ENCODE results near the gene EPB41L4A.

Gene EPB41L4A

GRCh38 chr5:112283943-112284929 is 134.8 kb downstream of the EPB41L4A start:
- DNase-seq, result no peak
- H3K36me3 Mint-ChIP-seq (ENCODE audit: low read depth), result no peaks in the 10 kb centered on the region
- H3K4me1 Mint-ChIP-seq (ENCODE audit: low read depth), result no peaks in the 10 kb centered on the region
- H3K9me3 Mint-ChIP-seq, result no peaks in the 10 kb centered on the region
- peaks cover 2% of the 10 kb centered on the region for H3K27me3 Mint-ChIP-seq
- no peak overlapping the region for H3K4me3 Mint-ChIP-seq
- no peak overlapping the region for H3K27ac Mint-ChIP-seq

DNA sequence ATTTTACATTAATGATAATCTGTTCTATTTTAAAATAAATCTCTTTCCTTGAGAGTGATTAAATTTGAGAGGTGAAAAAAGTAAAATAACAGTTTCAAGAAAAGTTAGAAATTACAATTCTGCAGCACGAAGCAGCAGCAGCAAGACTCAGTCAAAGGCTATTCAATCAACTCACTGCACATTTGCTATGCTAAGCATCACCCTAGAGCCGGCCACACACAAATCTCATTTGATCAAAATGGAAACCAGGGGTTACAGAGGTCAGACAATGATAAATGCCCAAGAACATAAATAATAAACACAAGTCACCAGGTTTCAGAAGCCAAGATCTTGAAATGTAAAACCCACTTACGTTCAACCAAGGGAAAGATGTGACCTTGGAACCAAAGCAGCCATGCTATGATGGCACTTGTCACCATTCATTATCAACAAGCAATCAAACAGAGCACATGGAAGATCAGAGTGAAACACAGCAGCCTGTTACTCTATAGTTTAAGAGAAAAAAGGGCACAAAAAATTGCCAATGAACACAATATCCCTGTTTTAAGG is 136.0 kb downstream of the EPB41L4A start:
- Mint-ChIP-seq H3K4me3 (no peak overlapping the region), H3K4me1 (ENCODE audit: low read depth) (no peaks in the 10 kb centered on the region), H3K36me3 (ENCODE audit: low read depth) (no peaks in the 10 kb centered on the region), H3K27me3 (peaks cover 2% of the 10 kb centered on the region), H3K9me3 (no peaks in the 10 kb centered on the region), H3K27ac (no peak overlapping the region)
- DNase-seq, result no peak

- H3K27ac Mint-ChIP-seq, result no peak overlapping the region
- no peak for DNase-seq
- H3K27me3 Mint-ChIP-seq, result peaks cover 2% of the 10 kb centered on the region
- H3K4me3 Mint-ChIP-seq, result no peak overlapping the region
- no peaks in the 10 kb centered on the region for H3K4me1 Mint-ChIP-seq (ENCODE audit: low read depth)
- H3K36me3 Mint-ChIP-seq (ENCODE audit: low read depth), result no peaks in the 10 kb centered on the region
- H3K9me3 Mint-ChIP-seq, result no peaks in the 10 kb centered on the region
Observed at GRCh38 chr5:112279082-112279481, 140.0 kb downstream of the EPB41L4A start.

DNA sequence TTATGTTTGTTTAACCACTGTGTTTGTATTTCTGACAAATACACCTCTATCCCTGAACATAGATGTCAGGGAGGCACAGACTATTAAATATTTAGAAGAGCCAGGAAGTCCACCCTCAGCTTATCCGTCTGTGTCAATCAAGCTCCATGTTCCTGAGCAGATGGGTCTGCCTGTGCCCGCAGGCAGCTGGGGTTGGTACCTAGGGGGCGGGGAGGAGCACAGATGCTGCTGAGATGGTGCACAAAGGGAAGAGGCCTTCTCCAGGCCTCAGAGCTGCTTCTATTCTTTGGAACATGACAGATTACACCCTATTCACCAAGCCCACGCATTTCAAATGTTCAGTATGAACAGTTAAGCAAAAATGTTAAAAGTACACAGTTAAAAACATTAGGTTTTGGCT is 142.1 kb downstream of the EPB41L4A start:
- H3K4me3 Mint-ChIP-seq, result no peak overlapping the region
- H3K9me3 Mint-ChIP-seq, result no peaks in the 10 kb centered on the region
- no peak overlapping the region for H3K27ac Mint-ChIP-seq
- no peaks in the 10 kb centered on the region for H3K36me3 Mint-ChIP-seq (ENCODE audit: low read depth)
- DNase-seq, result no peak
- H3K27me3 Mint-ChIP-seq, result peaks cover 2% of the 10 kb centered on the region
- H3K4me1 Mint-ChIP-seq (ENCODE audit: low read depth), result no peaks in the 10 kb centered on the region

GRCh38 chr5:112275671-112276070 is 143.4 kb downstream of the EPB41L4A start:
- no peak overlapping the region for H3K27ac Mint-ChIP-seq
- H3K9me3 Mint-ChIP-seq, result no peaks in the 10 kb centered on the region
- peaks cover 5% of the 10 kb centered on the region for H3K27me3 Mint-ChIP-seq
- H3K4me1 Mint-ChIP-seq (ENCODE audit: low read depth), result no peaks in the 10 kb centered on the region
- H3K4me3 Mint-ChIP-seq, result no peak overlapping the region
- DNase-seq, result no peak
- H3K36me3 Mint-ChIP-seq (ENCODE audit: low read depth), result no peaks in the 10 kb centered on the region

DNA sequence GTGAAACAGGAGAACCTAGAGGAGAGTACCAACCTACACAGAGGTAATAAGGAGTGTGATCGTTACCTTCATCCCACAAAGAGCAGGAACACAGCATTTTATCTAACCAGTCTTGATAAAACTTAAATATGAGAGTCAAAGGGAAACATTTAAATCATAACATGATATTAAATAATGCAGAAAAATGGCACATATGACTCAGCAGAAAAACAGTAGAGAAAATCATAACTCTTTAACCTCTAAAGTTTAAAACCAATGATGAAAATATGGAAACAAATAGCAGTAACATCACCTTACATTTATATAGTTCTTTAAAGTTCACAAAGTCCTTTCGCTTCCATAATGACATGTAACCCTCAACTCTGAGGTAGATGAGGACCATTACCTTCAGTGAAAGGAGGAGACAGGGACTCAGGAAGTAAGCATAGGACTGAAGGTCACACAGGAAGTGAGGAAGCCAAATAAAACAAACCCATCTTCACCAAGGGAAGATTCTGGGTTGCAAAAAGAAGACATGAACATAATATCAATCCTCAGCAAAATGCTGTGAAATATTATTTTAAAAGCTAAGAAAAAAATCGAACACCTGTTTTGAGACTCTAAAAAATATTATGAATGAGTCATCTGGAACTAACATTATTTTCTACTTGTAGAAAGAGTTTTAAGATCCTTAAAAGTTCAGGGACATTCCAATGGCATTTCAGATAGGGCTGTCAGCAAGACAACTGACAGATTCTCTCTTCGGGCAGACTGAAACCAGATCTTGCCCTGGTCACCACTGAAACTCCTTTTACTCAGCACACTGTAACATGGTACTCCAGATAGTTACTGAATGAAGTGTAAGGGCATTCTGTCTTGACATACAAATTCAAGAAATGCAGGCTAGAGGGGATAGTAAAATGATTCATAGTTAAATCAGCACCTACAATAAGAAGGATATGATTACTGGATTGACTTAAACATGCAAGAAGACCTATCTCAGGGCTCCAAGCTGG is 148.5 kb downstream of the EPB41L4A start:
- Mint-ChIP-seq H3K9me3 (no peaks in the 10 kb centered on the region), H3K27ac (no peak overlapping the region), H3K4me3 (no peak overlapping the region), H3K4me1 (ENCODE audit: low read depth) (peaks cover 5% of the 10 kb centered on the region), H3K27me3 (peaks cover 8% of the 10 kb centered on the region), H3K36me3 (ENCODE audit: low read depth) (no peaks in the 10 kb centered on the region)
- no peak for DNase-seq

- peaks cover 12% of the 10 kb centered on the region for H3K27me3 Mint-ChIP-seq
- no peak for DNase-seq
- no peak overlapping the region for H3K27ac Mint-ChIP-seq
- H3K4me3 Mint-ChIP-seq, result no peak overlapping the region
- H3K4me1 Mint-ChIP-seq (ENCODE audit: low read depth), result peaks cover 5% of the 10 kb centered on the region
- H3K9me3 Mint-ChIP-seq, result no peaks in the 10 kb centered on the region
- no peaks in the 10 kb centered on the region for H3K36me3 Mint-ChIP-seq (ENCODE audit: low read depth)
Observed at GRCh38 chr5:112267231-112267630, 151.8 kb downstream of the EPB41L4A start.

GRCh38 chr5:112264666-112265065 is 154.4 kb downstream of the EPB41L4A start:
- Mint-ChIP-seq H3K4me3 (no peak overlapping the region), H3K27me3 (peaks cover 10% of the 10 kb centered on the region), H3K9me3 (no peaks in the 10 kb centered on the region), H3K4me1 (ENCODE audit: low read depth) (no peaks in the 10 kb centered on the region), H3K27ac (no peak overlapping the region), H3K36me3 (ENCODE audit: low read depth) (no peaks in the 10 kb centered on the region)
- no peak for DNase-seq

DNA sequence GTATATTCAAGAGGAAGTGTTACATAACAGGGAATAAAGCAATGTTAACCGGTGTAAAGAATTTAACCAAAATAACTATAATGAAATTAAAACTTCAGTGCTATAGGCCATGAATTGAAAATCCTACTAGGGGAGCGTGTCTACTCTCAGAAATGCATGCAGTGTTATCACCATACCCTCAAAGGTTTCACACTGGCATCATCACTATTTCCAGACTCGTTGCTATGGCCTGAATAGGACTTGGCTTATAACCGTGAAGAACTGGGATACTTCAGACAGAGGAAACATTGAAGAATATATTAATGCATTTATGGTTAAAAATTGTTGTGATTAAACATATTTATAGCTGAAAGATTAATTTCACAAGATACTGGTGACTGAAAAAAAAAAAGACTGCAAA is 154.9 kb downstream of the EPB41L4A start:
- no peak overlapping the region for H3K4me3 Mint-ChIP-seq
- no peaks in the 10 kb centered on the region for H3K4me1 Mint-ChIP-seq (ENCODE audit: low read depth)
- no peak overlapping the region for H3K27ac Mint-ChIP-seq
- DNase-seq, result no peak
- no peaks in the 10 kb centered on the region for H3K36me3 Mint-ChIP-seq (ENCODE audit: low read depth)
- H3K9me3 Mint-ChIP-seq, result no peaks in the 10 kb centered on the region
- peaks cover 10% of the 10 kb centered on the region for H3K27me3 Mint-ChIP-seq

DNA sequence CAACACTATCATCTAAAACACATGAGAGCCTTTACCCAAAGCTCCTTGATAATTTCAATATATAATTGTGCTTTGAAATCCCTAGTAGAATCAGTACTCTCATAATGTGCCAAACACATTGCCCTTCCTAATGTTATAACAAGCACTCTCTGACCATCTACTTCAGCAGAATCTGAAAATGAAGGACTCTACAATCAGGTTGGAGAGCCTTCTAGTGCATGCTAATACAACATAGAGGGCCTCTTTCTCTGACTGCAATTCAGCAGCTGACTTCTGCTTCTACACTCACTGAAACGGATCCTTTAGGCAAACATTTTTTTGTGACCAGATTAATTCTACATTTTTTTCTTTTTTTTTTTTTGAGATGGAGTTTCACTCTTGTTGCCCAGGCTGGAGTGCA is 155.6 kb downstream of the EPB41L4A start:
- H3K27me3 Mint-ChIP-seq, result peaks cover 15% of the 10 kb centered on the region
- no peak overlapping the region for H3K27ac Mint-ChIP-seq
- no peaks in the 10 kb centered on the region for H3K9me3 Mint-ChIP-seq
- no peaks in the 10 kb centered on the region for H3K4me1 Mint-ChIP-seq (ENCODE audit: low read depth)
- H3K4me3 Mint-ChIP-seq, result no peak overlapping the region
- H3K36me3 Mint-ChIP-seq (ENCODE audit: low read depth), result no peaks in the 10 kb centered on the region
- no peak for DNase-seq

DNA sequence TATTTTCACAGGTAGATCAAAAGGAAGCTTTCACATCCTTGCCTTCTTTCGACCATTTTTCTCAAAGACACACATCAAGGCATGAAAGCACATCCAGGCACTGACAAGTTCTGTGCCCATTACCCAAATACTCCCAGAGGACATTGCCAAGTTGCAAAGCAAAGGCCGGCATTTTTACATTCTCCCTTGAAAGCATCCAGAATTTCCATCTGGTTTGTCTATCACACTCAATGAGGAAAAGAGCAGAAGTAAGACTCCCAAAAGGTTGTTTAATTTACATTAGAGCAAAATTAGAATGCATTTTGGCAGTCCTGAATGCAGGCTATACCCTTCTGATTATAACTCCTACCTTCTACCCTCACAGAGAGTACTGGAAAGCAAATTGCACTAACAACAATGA is 160.5 kb downstream of the EPB41L4A start:
- no peak overlapping the region for H3K27ac Mint-ChIP-seq
- DNase-seq, result no peak
- H3K27me3 Mint-ChIP-seq, result peaks cover 12% of the 10 kb centered on the region
- H3K4me3 Mint-ChIP-seq, result no peak overlapping the region
- no peaks in the 10 kb centered on the region for H3K36me3 Mint-ChIP-seq (ENCODE audit: low read depth)
- no peaks in the 10 kb centered on the region for H3K9me3 Mint-ChIP-seq
- H3K4me1 Mint-ChIP-seq (ENCODE audit: low read depth), result no peaks in the 10 kb centered on the region

DNA sequence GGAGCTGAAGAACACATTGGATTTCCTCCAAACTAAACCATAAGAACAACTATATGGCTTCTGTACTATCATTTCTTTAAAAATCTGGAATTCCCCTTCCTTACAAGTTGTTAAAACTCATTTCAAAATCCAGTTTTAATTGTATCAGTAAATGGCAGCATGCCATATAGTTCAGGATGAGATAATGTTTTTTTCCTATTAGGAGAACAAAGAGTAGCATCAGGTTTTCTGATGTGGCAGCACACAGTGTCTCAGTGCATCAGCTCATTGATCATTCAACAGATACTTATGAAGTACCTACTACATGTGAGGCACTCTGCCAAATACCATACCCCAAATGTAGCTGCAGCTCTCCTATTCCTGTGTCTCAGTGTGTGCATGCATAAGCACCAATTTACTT is 161.1 kb downstream of the EPB41L4A start:
- Mint-ChIP-seq H3K4me3 (no peak overlapping the region), H3K27me3 (peaks cover 12% of the 10 kb centered on the region), H3K4me1 (ENCODE audit: low read depth) (no peaks in the 10 kb centered on the region), H3K9me3 (no peaks in the 10 kb centered on the region), H3K36me3 (ENCODE audit: low read depth) (no peaks in the 10 kb centered on the region), H3K27ac (no peak overlapping the region)
- no peak for DNase-seq

- H3K4me3 Mint-ChIP-seq, result no peak overlapping the region
- DNase-seq, result no peak
- no peaks in the 10 kb centered on the region for H3K4me1 Mint-ChIP-seq (ENCODE audit: low read depth)
- peaks cover 16% of the 10 kb centered on the region for H3K27me3 Mint-ChIP-seq
- H3K9me3 Mint-ChIP-seq, result no peaks in the 10 kb centered on the region
- no peaks in the 10 kb centered on the region for H3K36me3 Mint-ChIP-seq (ENCODE audit: low read depth)
- no peak overlapping the region for H3K27ac Mint-ChIP-seq
Observed at GRCh38 chr5:112257005-112257404, 162.1 kb downstream of the EPB41L4A start.

DNA sequence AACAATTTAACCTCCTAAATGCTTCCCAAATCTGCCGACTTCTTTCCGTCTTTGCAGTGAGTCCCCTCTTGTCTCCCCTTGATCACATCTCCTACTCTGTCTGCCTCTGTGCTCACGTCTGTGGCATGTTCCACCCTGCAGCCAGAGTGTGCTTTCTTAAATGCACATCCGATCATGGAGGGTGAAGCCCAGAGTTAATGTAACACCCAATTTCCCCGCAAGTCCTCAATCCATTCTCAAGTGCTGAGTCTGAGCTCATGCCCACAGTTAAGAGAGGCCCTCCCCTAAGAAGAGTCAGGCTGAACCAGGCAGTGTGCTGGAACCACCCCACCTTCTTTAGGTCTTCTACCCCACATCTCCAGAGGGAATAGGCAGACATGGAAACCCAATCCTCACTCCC is 164.8 kb downstream of the EPB41L4A start:
- Mint-ChIP-seq H3K27me3 (peaks cover 13% of the 10 kb centered on the region), H3K27ac (no peak overlapping the region), H3K4me3 (no peak overlapping the region), H3K4me1 (ENCODE audit: low read depth) (no peaks in the 10 kb centered on the region), H3K36me3 (ENCODE audit: low read depth) (no peaks in the 10 kb centered on the region), H3K9me3 (no peaks in the 10 kb centered on the region)
- DNase-seq, result no peak

Measured in activated T-cell treated with anti-CD3 and anti-CD28 coated beads, Interleukin-2, amount 50 U/mL, for 24 hours (primary cell).